ENCODE data around the gene CYP2C8. TPM values are rescaled to one million over a fixed set of nuclear protein-coding genes. Genes with fewer than 3 reads are reported as not detected.

Gene CYP2C8
- not detected in 5 replicates for total RNA-seq (2022; extraction: Qiagen RNA extraction)

DNA sequence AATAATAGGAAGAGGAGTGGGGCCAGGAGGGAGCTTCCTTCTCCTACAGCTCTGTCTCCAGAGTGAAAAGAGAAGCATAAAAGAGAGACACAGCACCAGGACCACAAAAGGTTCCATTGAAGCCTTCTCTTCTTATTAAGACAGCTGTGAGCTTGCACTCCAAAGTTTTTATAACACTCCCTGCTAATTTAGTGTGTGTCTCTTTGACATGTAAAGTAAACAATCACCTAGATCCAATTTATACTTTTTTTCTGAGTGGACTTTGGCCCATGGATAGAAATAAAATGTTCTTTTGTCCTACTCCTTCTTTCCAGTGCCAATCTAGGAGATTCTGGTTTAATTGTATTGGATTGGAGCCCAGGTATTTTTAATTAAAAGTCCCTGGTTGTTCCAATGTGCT is at the start of gene CYP2C8:
Gene CYP2C8 (minus strand): TSS at position 212 of the 400 bp plus-strand sequence. CDS start 95 bp downstream, at position 117.

Other genes with a start within 250 kb of the CYP2C8 start
- gene CYP2C9, start 130.8 kb downstream of the CYP2C8 start, total RNA-seq (2022; extraction: Qiagen RNA extraction): 0.09 TPM in 1 of 5 replicates, not detected in the others
- gene ACSM6, start 124.7 kb upstream of the CYP2C8 start, total RNA-seq (2022; extraction: Qiagen RNA extraction): not detected in 5 replicates
- 259 to 293 TPM (median 284 TPM) in 5 replicates for gene PDLIM1, start 221.5 kb upstream of the CYP2C8 start, total RNA-seq (2022; extraction: Qiagen RNA extraction)

All from A549 treated with AZD2906 at 1 μM for 4 hours (cell line).